Activated CD4-positive, CD25-positive, alpha-beta regulatory T cell (primary cell): ENCODE data around the gene ROR2.

Experiments
- DNase-seq, 4 experiments: peaks; one replicate each; lab custom pipeline; 2025; lab: John Stamatoyannopoulos, UW

ROR2 gene

DNA sequence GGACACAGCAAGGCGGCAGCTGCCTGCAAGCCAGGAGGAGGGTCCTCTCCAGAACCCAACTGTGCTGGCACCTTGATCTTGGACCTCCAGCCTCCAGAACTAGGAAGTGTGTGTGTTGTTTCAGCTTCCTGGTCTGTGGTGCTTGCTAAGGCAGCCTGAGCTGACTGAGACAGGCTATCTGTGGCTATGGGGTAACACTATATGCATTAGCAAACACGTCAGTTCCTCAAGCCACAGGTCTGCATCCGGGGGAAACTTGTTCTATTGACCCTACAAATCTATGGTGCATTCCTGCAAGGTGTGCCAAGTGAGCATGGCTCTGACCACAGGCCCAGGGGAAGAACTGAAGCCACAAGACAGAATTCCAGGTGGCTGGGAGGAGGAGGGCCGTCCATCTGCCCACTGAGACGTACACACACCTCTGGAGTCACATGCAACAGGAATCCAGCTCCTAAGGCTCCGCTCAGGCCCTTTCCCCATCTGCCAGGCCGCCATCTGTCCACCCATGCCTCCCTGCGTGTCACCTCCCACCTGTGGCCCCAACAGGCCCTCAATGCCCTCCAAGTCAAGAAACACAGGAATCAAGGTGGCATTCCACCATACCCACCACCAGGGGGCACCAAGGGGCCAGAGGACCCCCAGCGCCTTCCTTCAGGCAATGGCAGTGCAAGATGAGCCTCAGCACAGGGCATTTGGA lies 174.9 kb downstream of the ROR2 start:
- peak in 3 of 4 experiments; percentile 5 to 18 (median 12) for DNase-seq

DNA sequence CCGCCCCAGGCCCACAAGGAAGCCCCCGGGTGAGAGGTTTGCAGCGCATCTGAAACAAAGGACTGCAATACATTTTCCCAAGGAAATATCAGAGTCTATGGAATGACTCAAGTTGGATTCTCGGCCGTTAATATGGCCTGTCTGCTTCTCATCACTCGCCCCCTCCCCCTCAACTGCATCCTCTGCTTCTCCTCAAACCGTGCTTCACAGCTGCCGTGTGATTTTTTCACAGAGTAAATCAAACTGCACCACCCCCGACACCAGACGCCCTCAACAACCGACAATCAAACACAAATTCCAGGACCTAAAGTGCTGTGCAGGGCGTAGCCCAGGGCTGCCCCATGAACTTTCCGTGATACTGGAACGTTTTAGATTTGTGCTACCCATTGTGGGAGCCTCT lies 176.9 kb downstream of the ROR2 start:
- no peak for DNase-seq

DNA sequence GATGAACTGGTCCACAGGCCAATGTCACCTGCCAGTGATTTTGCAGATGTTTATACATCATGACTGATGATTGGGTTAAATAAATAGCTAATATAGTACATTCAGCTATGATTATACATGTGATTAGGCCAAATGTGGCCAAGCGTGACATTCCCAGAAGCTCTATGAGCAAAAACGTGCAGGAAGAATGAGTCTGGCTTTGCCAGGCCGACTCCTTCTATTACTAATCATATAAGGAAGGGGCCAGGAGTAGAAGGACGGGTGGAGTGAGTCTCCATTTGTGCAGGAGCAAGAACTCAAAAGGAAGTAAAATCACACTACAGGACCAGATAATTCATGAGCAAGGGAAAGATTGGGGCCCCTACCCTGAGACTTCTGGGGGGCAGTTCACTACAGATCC lies 178.2 kb downstream of the ROR2 start:
- no peak for DNase-seq

DNA sequence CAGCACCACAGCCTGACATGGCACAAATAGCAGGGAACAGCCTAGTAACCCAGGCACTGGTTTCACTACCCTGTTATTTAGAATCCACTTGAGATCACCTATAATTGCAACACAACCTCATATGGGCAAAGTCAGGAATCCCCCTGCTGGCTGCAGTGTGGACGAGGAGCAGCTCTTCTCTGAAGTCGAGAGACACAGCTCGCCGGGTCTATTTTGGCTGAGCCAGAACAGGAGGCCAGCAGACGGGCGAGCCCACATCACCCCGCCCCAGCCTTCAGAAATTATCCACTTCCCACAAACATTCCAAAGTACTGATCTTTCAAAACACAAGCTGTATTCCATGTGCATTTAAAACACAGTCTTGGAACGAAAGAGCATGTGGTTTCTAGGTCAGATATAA lies 179.0 kb downstream of the ROR2 start:
- DNase-seq: no peak

DNA sequence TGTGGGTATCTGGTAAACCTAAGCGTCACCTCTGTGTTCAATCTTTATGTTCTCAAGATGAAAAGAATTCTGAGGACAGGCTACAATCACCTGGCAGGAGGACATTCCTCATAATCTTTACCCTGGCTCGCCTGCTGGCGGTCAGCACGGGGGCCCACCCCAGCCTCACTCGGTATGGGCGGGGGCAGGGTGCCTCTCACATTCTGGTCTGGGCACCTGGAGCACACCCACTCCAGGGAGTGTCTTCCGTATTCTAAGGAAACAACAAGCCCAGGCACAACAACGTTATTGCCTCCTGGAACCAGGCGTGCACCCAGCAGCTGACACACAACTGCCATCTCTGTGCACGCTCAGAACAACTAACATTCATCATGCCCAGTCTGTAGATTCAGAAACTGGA lies 179.8 kb downstream of the ROR2 start:
- no peak for DNase-seq

DNA sequence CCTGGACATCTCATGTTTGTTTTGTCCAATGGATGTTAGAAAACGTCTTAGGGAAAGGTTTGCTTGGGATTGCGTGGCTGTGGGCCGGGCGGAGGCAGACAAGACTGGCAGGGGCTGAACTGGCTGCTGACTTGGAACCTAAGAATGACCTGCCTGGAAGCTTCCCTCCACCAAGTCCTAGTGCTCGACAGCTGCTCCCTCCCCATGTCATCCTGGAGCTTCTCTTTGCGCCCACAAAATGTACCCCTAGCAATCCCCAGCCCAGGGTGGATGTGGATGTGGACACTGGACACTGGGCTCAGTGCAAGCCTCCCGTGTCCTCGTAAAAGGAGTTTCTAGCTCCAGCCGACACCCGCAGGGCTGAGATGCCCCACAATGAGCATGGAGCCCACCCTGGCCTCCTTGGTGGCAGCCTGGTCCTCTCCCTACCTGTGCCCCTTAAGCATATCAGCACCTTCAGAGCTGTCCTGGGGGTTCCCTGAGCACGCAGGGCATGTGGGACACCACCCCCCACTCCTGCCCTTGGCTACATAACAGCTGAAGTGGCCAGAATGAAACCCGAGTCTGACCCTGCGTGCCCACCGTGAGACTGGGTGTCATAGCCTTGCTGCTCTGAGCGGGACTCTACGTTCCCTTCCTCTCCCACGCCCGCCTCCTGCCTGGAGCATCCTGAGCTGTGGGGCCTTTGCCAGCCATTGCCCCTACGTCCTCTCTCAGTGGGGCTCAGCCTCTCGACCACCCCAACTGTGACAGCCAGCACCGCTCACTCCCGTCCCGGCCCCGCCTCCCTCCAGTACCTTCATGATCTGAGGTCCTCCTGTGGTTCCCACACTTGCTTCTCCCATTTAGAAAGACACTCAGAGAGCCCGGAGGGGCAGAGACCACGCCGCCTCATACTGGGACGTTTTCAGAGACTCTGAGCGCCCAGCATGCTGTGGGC lies 180.8 kb downstream of the ROR2 start:
- no peak for DNase-seq

DNA sequence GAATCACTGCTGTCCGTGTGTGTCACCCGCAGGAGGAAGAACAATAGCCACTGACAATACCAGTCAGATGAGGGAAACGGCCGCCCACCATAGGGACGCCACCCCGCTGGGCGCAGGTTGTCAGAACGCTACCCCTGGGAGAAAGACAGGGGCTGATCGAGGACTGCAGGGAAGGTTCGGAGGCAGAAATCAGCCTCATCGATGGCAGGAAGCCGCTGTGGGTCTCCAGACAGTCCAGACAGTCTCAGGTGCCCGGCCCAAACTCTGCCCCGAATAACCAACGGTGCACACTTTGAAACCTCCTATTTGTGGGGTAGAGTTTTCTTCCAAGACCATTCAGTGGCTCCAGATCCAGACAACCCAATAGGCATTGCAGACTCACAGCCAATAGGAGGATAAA lies 181.5 kb downstream of the ROR2 start:
- DNase-seq: no peak

DNA sequence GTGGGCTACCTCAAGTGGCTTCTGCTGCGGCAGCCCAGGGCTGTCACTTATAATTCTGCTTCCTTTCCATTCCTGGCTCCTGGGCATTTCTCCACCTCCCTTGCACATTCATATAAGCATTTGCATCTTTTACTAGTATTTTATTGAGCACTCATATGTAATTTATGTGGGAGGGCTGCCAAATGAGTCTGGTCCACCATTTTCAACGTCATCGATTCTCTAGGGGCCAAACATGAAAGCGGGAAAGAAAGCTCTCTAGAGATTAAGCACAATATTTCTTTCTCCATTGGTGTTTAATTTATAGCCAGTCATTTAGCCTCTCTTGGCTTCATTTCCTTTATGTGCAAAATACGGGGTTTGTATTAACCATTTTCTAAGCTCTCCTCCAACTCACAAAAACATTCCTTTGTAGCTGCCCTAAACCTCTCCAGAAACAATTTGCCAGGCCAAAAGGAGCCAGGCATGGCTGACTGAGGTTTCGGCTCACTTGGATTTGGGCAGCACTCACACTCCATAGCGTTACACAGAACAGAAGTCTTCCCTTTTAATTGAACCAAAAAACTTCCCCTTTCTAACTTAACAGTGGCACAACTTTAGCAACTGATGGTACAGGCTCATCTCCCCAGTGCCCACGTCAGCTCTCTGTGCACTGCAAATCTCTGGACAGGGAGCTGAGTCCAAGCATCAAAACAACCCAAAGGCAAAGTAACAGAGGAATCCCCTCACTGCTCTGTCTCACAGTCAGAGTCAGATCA lies 183.5 kb downstream of the ROR2 start:
- no peak for DNase-seq

DNA sequence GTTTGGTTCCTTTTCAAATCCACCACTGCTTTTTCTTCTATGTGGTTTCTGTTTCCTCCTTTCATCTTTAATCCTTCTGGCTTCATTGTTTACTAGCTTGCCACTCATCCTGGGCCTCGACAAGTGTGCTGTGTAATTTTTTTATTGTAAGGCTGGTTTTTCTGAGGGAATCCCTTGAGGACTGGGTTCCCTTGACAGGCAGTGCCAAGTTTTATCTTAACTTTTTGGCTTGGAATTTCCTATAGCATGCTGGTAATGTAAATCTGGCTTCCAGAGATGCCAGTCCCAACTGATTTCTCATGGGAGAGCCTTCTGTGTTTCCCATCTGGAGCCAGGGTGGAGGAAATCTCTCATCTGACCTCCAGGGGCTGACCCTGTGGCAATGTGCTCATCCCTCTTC lies 184.7 kb downstream of the ROR2 start:
- DNase-seq: no peak

DNA sequence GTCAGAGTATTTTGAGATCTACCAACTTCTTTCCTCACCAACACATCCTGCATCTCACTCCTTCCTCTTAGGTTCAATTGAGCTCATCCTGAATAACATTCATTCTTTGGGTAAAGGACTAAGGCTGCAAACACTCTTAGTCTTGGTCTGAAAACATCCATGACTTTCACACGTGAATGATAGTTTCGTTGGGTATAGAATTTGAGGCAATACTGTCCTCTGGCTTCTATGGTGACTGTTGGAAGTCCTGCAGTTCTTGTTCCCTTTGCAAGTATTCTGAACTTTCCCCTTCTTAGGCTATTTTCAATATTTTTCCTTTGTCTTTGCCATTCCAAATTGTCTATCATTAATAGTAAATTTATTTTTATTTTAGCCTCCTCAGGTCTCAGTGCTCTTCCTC lies 185.4 kb downstream of the ROR2 start:
- DNase-seq: no peak

DNA sequence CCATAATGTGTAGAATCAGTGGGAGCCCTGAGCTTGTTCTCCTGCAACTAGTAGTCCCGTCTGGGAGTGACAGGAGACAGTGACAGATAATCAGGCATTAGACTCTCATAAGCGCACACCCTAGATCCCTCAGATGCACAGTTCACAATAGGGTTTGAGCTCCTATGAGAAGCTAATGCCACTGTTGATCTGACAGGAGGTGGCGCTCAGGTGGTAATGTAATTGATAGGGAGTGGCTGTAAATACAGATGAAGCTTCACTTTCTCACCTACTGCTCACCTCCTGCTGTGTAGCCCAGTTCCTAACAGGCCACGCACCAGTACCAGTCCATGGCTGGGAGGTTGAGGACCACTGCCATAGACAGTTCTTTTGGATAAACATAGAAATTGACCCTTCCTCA lies 188.7 kb downstream of the ROR2 start:
- no peak for DNase-seq

DNA sequence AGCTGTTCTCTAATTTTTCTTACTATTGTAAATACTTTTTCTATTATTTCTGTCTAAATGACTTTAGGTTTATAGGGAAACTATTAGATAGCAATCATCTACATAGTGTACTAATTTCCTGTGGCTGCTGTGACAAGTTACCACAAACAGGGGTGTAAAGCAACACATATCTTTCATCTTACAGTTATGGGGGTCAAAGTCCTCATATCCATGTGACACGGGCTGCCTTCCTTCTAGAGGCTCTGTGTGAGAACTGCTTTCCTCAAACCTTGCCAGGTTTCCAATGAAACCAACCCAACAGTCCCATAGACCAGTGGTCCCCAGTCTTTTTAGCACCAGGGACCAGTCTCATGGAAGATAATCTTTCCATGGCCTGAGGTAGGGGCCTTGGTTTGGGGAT lies 189.1 kb downstream of the ROR2 start:
- no peak for DNase-seq

DNA sequence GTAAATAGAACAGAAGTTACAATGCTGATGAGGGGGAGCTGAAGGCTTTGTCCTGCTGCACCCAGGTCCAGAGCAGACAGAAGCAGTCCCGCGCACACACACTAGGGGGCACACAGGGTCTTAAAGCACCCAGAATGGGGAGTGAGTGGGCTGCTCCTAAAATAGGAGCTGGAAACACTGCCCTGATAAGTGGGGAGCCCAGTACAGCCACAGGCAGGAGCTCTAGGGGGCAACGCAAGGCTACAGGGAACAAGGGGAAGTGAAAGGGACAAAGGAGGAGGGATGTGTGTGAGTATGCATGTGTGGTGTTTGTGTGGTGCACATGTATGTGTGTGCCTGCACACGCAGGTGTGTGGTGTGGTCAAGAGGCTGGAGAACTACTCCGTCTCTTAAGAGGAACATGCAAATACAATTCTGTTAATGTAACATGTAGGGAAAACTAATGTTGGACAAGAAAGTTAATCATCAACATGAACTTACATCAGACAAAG lies 191.5 kb downstream of the ROR2 start:
- DNase-seq: peak in 1 of 4 experiments; percentile 3

DNA sequence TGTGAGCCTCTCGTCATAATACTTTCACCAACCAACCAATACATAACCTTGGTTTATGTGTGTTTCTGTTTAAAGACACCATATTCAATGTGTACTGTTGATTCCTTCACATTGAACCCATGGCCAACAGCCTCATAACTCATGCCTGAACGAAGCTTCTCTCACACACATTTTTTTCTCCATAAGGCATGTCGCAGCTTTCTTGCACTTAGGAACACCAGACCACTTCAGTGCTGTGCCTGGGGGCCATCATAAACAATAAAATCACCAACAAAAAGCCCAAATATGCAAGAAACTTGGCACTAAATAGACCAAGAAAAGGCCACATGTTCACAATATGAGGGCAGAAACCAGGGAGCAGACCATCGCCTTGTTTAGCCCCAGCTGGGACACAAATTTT lies 192.2 kb downstream of the ROR2 start:
- DNase-seq: no peak

DNA sequence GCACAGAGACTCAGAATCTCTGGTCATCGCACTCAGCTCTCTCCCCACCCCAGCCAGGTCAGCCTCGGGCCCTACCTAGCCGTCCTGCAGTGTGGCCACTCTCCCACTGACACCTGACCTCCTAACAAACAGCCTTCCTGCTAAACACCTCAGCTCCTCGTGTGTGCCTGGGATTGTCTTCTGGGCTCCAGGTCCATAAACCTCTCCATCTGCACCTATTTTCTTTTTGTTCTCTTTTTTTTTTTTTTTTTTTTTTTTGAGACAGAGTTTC lies 193.6 kb downstream of the ROR2 start:
- DNase-seq: no peak

DNA sequence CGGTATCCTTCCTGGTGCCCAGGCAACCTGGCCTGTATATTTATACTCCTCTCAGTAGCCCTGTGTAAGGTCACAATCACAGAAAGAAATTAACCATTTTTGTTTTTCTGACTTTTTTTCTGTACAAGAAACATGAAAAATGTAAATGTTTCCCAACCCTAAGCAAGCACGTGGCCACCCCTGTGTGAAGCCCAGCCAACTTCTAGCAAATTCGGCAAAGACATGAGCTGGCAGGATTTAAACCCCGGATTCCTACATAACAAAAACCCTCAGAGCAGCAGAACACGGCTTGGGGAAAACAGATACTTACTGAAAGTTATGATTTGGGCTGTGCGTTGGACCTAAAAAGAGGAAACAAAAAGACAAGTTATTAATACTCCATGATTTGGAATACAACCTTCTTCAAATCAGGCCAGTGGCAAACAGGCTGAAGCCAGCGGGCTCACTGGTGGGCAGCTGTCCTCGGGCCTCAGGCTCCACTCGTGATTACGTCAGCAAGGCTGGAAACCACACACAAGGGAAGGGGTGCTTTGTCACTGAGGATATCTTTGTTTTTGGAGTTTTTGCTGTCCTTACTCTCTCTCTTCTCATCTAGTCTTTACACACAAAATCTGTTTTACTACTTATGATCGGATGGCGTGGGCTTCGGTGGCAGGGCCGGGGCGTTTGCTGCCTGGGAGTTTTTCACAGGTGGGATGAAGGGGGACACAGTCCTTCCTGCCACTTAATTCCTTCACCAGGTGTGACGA lies 194.1 kb downstream of the ROR2 start:
- DNase-seq: no peak

DNA sequence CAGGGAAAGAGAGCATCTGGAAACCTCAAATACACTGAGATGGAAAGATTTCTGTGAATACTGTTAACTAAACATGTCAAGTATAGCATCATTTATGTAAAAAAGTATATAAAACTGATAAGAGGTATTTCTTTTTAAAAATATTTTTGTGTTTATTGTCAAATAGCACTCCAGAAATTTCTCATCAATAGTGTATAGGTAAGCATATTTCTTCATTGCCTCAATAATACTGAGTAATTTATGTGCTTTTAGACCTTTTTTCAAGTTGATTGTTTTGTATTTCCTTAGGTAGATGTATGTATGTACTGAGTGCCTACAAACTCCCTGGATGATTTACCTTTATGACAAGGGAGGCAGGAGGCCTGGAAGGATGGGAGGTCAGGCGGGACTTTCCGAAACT lies 196.3 kb downstream of the ROR2 start:
- no peak for DNase-seq

DNA sequence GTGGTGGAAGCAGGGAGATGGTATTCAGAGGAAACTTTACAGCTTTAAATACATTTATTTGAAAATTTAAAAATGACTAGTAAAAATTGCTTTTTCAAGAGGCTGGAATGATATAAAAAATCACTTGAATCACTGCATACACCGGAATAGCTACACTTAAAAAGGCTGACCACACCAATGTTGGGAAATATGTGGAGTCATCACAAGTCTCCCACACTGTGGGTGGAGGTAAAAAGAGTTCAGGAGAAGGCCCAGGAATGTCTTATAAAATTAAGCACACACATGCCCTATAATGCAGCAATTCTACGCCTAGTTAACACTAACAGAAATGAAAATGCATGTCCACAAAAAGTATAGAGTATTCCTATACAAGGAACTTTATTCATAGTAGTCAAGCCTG lies 198.1 kb downstream of the ROR2 start:
- no peak for DNase-seq

DNA sequence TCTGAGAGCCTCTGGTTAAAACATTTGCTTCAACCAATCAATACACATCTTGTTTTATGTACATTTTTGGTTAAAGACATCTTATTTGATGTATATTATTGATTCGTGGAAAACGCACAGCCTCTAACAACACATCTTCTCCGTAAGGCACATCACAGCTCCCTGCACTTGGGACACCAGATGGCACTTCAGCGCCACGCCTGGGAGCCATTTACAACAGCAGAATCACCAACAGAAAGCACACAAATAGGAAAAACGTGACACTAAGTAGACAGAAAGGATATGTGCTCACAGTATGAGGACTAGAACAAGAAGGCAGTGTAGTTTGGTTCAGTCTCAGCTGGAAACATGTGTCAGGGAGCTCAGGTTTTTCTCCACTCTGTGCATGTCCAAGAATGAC lies 199.7 kb downstream of the ROR2 start:
- DNase-seq: no peak

DNA sequence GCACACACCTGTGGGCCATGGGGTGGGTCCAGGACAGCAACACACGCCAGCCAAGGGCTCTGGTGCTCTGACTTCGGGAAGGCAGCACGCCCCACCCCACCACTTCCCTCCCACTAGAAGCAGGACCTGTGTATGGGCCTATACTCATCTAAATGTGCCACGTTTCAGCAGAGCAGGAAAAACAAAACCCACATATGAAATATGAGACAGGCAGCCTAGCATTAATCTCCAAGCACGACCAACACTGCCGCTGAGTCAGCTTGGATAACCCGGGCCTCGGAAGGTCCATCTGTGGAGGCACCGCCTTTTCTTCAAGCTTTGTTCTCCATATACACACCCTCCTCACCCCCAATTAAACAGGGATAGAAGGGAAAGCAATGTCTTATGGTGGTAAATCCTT lies 203.1 kb downstream of the ROR2 start:
- DNase-seq: no peak

DNA sequence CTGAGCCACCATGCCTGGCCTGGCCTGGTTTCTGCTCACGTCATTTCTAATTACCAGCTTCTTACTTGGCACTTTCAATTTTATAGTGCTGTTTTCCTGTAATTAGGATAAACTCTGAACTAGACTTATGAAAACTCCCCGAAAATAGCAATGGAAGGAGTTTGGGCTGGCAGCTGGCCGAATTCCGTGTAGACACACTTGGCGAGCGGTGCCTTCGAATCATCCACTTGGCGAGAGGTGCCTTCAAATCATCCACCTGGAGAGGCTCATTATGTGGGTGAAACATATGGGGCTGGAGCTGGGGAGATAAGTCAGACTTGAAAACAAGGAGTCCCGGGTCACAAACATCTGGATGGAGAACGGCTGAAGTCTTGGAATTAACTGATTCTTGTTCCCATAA lies 203.7 kb downstream of the ROR2 start:
- DNase-seq: no peak

DNA sequence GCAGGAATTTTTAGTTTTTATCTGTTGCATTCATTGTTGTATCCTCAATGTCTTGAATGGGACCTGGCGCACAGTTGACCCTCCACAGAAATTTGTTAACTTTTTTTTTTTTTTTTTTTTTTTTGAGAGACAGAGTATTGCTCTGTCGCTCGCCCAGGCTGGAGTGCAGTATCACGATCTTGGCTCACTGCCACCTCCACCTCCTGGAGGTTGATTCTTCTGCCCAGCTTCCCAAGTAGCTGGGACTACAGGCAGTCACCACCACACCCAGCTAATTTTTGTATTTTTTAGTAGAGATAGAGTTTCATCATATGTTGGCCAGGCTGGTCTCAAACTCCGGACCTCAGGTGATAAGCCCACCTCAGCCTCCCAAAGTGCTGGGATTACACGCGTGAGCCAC lies 205.9 kb downstream of the ROR2 start:
- DNase-seq: no peak
